Tibial nerve (tissue), 4 donors: ENCODE measurements around the gene LINC01488. TPM values are rescaled to one million over a fixed set of nuclear protein-coding genes. Genes with fewer than 3 reads are reported as not detected.

Source experiments
- DNase-seq, 2 donors: peaks; one replicate each; pipeline ENCODE4 v3.0.0-alpha.2; 2019; ENCODE audit warnings: low spot score in 2 of 2
- H3K27ac ChIP-seq, 4 donors: fragments of 200-600 bp; sonication (generic) in 3 of 4; one replicate each; pipeline ENCODE4 v1.5.1; 2017 to 2019; ENCODE audit warnings: mild to moderate bottlenecking in 1 of 4
- H3K27me3 ChIP-seq, 2 donors: fragments of 200-600 bp; sonication (generic) in 1 of 2; one replicate each; pipeline versions ENCODE4 v1.5.1 to v1.6.0; 2017 to 2019
- H3K36me3 ChIP-seq, 3 donors: fragments of 200-600 bp; sonication (generic); one replicate each; pipeline ENCODE4 v1.5.1; 2018 to 2019
- H3K4me1 ChIP-seq, 4 donors: fragments of 200-600 bp; sonication (generic) in 3 of 4; one replicate each; pipeline ENCODE4 v1.5.1; 2017 to 2019
- H3K4me3 ChIP-seq, 4 donors: fragments of 200-600 bp; sonication (generic) in 3 of 4; one replicate each; pipeline ENCODE4 v1.5.1; 2017 to 2019; ENCODE audit warnings: mild to moderate bottlenecking in 1 of 4, moderate library complexity in 1 of 4
- H3K9me3 ChIP-seq, 4 donors: fragments of 200-600 bp; sonication (generic) in 3 of 4; one replicate each; pipeline ENCODE4 v1.5.1; 2017 to 2019
- EP300 ChIP-seq, 2 donors: sonication (generic); formaldehyde crosslinking; IDR thresholded peaks; one replicate each; pipeline ENCODE4 v1.6.1; 2017; ENCODE audit warnings: antibody characterized with exemption in 2 of 2, mild to moderate bottlenecking in 1 of 2
- POLR2A ChIP-seq, 2 donors: fragments of 450-650 bp; IDR thresholded peaks; one replicate each; pipeline ENCODE4 v1.6.1; 2017; ENCODE audit warnings: antibody characterized with exemption in 2 of 2, mild to moderate bottlenecking in 2 of 2, moderate library complexity in 2 of 2
- WGBS, 2 donors: methylation state at CpG; one replicate each; pipeline ENCODE4 v1.1.5; 2018; 5-methylcytosine and 5-hydroxymethylcytosine counted together
- total RNA-seq, 4 donors: library from RNA; depleted of rRNA; stranded (reverse); fragments of >200 nt; gene quantifications; one replicate each; pipeline ENCODE4 v1.1.0, GENCODE V29; 2016
- TF ChIP-seq, protein P1 (sequence below), 5 experiments: fragments of 200-600 bp in 3 of 5; fragments of 450-650 bp in 2 of 5; sonication (generic) in 3 of 5; IDR thresholded peaks; one replicate each; pipeline ENCODE4 v1.5.1; 2016 to 2019; ENCODE audit warnings: antibody characterized with exemption in 5 of 5, mild to moderate bottlenecking in 3 of 5, moderate library complexity in 2 of 5

Gene LINC01488
- total RNA-seq, result not detected

DNA sequence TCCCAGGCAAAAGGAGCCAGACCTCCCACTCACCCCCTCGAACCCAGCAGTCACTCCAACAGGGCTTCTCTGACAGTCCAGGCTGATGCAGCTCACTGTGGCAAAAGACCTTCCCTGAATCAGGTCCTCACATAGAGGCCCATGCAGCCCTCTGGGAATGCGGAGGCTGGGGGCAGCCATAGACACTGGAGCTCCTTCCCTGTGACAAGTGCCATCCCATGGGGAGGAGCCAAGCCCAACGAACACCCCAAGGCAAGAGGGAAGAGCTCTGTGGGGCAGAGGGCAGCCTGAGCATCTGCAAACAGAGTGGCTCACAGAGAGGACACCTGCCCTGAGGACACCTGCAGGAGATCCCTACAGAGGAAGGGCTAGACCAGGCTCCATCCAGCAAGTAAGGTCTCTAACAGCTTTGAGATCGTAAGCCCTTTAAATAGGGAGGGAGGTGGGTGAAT, at the start of gene LINC01488:
TSS of gene LINC01488 (plus strand) at position 271 of the 452 bp plus-strand sequence.
- DNase-seq, result no peak
- TF ChIP-seq, protein P1, sequence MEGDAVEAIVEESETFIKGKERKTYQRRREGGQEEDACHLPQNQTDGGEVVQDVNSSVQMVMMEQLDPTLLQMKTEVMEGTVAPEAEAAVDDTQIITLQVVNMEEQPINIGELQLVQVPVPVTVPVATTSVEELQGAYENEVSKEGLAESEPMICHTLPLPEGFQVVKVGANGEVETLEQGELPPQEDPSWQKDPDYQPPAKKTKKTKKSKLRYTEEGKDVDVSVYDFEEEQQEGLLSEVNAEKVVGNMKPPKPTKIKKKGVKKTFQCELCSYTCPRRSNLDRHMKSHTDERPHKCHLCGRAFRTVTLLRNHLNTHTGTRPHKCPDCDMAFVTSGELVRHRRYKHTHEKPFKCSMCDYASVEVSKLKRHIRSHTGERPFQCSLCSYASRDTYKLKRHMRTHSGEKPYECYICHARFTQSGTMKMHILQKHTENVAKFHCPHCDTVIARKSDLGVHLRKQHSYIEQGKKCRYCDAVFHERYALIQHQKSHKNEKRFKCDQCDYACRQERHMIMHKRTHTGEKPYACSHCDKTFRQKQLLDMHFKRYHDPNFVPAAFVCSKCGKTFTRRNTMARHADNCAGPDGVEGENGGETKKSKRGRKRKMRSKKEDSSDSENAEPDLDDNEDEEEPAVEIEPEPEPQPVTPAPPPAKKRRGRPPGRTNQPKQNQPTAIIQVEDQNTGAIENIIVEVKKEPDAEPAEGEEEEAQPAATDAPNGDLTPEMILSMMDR (IDR thresholded peaks at IDR 0.05), result no peak
- TF ChIP-seq POLR2A (IDR thresholded peaks at IDR 0.05) (no peak), EP300 (IDR thresholded peaks at IDR 0.05) (no peak)
- Histone ChIP-seq H3K27ac (peak within 1 kb of the TSS in 3 of 4 donors; percentile 22 to 52 (median 25)), H3K4me3 (no peak within 1 kb of the TSS), H3K4me1 (peaks cover 0 to 48% (median 26%) of the 10 kb centered on the region in 4 donors), H3K36me3 (no peaks in the 10 kb centered on the region), H3K9me3 (no peaks in the 10 kb centered on the region), H3K27me3 (no peaks in the 10 kb centered on the region)
- WGBS, 2 donors, result 85 to 96% methylated on average over 4 of the region's 4 CpGs

DNA sequence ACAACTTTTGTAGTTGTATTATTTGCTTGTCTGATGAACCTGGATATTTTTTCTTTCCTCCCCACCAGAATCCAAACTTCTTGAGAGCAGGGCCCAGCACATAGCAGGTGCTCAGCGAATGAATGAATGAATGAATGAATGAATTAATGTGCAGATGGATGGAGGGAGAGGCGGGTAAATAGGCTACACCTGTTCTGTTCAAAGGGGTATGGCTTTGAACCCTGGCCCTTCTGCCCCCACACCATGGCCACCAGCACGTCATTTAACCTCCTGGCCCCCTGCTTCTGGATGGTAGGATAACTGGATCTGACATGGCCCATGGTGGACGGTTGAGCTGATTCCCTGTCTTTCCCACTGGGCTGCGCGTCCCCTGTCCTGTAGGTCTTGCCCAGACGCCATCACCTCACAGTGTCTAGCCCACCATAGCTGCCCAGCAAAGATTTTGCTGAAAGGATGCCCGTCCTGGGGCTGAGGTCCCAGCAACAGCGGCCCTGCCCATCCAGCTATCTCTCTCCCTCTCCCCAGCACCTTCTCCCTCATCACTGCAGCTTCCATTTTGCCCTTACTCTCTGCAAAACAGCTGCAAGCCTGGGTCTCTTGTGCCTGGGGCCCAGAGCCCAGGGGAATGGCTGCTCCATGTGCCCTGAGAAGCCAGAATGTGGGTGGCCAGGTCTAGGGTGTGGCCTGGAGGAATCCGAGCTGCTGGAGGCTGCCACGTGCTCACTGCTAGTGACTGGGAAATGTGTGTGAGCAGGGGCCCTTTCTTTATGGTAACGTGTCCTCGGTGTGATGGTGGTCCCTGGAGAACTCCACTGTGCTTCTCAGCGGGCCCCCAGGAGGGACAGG, 49.3 kb upstream of the LINC01488 start:
- H3K27me3 ChIP-seq, result no peaks in the 10 kb centered on the region
- no peak overlapping the region for H3K4me3 ChIP-seq
- WGBS, 2 donors, result 90 to 92% methylated on average over 11 of the region's 14 CpGs
- H3K36me3 ChIP-seq, result no peaks in the 10 kb centered on the region
- H3K27ac ChIP-seq, result no peak overlapping the region
- DNase-seq, result no peak
- peaks cover 0 to 5% (median 0%) of the 10 kb centered on the region in 4 donors for H3K4me1 ChIP-seq
- no peaks in the 10 kb centered on the region for H3K9me3 ChIP-seq
- TF ChIP-seq, protein P1 (IDR thresholded peaks at IDR 0.05), result no peak
- no peak for TF ChIP-seq POLR2A (IDR thresholded peaks at IDR 0.05)
- no peak for TF ChIP-seq EP300 (IDR thresholded peaks at IDR 0.05)

DNA sequence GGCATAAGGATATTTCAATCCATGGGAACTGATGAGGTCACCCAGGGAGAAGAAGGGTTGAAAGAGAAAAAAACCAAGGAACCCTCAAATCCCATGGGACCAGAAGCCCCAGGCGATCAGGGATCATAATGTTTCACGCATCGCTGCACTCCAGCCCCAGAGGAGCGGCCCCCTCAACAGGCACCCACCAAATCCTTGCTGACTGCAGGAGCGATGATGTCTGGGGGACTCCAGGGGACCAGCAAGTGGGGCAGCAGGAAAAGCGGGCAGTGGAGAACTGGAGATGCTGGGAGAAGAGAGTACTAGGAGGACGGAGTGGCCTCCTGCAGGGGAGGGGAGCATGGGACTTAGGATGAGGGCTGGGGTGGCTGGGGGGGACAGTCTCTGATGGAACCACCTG, 47.7 kb upstream of the LINC01488 start:
- peaks cover 0 to 9% (median 0%) of the 10 kb centered on the region in 4 donors for H3K4me1 ChIP-seq
- H3K27ac ChIP-seq, result no peak overlapping the region
- no peak for DNase-seq
- WGBS, 2 donors, result 91 to 95% methylated on average over 7 of the region's 7 CpGs
- H3K9me3 ChIP-seq, result no peaks in the 10 kb centered on the region
- H3K4me3 ChIP-seq, result no peak overlapping the region
- H3K36me3 ChIP-seq, result no peaks in the 10 kb centered on the region
- TF ChIP-seq, protein P1 (IDR thresholded peaks at IDR 0.05), result no peak
- no peak for TF ChIP-seq EP300 (IDR thresholded peaks at IDR 0.05)
- no peak for TF ChIP-seq POLR2A (IDR thresholded peaks at IDR 0.05)
- no peaks in the 10 kb centered on the region for H3K27me3 ChIP-seq

DNA sequence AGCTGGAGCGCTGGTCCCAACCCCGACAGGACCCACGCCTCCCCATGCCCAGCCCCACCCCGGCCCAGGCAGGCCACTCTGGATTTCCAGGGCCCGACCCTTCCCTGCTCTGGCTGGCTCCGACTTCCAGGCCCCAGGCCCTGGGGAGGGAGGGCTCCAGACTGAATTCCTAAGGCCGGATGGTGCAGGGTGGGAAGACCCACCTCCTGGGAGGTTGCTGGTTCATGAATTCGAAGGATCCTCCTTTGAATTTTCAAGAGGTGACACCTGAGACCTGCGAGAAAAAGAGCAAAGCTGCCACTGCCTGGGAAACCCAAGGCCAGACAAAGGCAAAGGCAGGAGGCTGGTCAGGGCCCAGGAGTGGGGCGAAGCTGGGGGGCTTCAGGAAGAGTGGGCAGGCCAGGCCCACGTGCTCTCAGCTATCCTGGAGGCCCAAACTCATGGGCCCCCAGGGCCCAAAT, 47.0 kb upstream of the LINC01488 start:
- Histone ChIP-seq H3K36me3 (no peaks in the 10 kb centered on the region), H3K27ac (no peak overlapping the region), H3K27me3 (no peaks in the 10 kb centered on the region), H3K9me3 (no peaks in the 10 kb centered on the region), H3K4me1 (peaks cover 0 to 9% (median 0%) of the 10 kb centered on the region in 4 donors), H3K4me3 (no peak overlapping the region)
- DNase-seq, result no peak
- WGBS, 2 donors, result 71 to 74% methylated on average over 11 of the region's 11 CpGs
- TF ChIP-seq, protein P1 (IDR thresholded peaks at IDR 0.05), result no peak
- TF ChIP-seq EP300 (IDR thresholded peaks at IDR 0.05) (no peak), POLR2A (IDR thresholded peaks at IDR 0.05) (no peak)
